Spinal cord (tissue), 10 donors: Measurements from ENCODE around the gene MRPL21. TPM values are rescaled to one million over a fixed set of nuclear protein-coding genes. Genes with fewer than 3 reads are reported as not detected.

Source experiments
- DNase-seq, 6 donors: peaks; one replicate each; pipeline versions ENCODE4 v3.0.0 to v3.0.0-alpha.2; 2013 to 2015; ENCODE audit warnings: low spot score in 6 of 6, low read depth in 4 of 6
- H3K27ac ChIP-seq: one replicate; pipeline ENCODE4 v1.5.1; 2013; ENCODE audit warnings: low read depth, low read length, control low read depth
- H3K27me3 ChIP-seq: one replicate; pipeline ENCODE4 v1.6.1; 2013; ENCODE audit warnings: low read length; ENCODE audit not compliant: control insufficient read depth, insufficient read depth
- H3K36me3 ChIP-seq: one replicate; pipeline ENCODE4 v1.6.1; 2013; ENCODE audit warnings: low read length; ENCODE audit not compliant: control insufficient read depth, insufficient read depth
- H3K4me1 ChIP-seq: one replicate; pipeline ENCODE4 v1.6.1; 2013; ENCODE audit warnings: low read length; ENCODE audit not compliant: control insufficient read depth, insufficient read depth
- H3K4me3 ChIP-seq: one replicate; pipeline ENCODE4 v1.5.1; 2013; ENCODE audit warnings: low read depth, low read length, control low read depth
- H3K9me3 ChIP-seq: one replicate; pipeline ENCODE4 v1.6.1; 2013; ENCODE audit warnings: low read length; ENCODE audit not compliant: control insufficient read depth, insufficient read depth
- WGBS: methylation state at CpG from one replicate; pipeline ENCODE4 v1.1.5; 2013; ENCODE audit warnings: missing lambda C conversion rate; ENCODE audit not compliant: insufficient coverage; 5-methylcytosine and 5-hydroxymethylcytosine counted together
- polyA plus RNA-seq, 2 donors: library from polyadenylated mRNA; unstranded; fragments of 120-200 nt; gene quantifications; one replicate each; pipeline ENCODE4 v1.2.1, GENCODE V29; 2013; ENCODE audit not compliant: insufficient read length in 2 of 2
- total RNA-seq, 2 donors: library from RNA; depleted of rRNA in 1 of 2; stranded (reverse); fragments of 120-200 nt in 1 of 2; fragments of >200 nt in 1 of 2; gene quantifications; one replicate each; pipeline versions ENCODE4 v1.2.3 to v1.2.4, GENCODE V29; 2013 to 2014
- donor health status: healthy.

MRPL21 gene
- total and polyA plus RNA-seq, 4 donors: 53.5 to 94.9 (median 80.4) TPM

GRCh38 chr11:68942095-68942620 is 38.5 kb upstream of the MRPL21 start:
- Histone ChIP-seq H3K4me3 (no peak overlapping the region), H3K4me1 (peaks cover 15% of the 10 kb centered on the region), H3K27ac (no peak overlapping the region), H3K9me3 (no peaks in the 10 kb centered on the region), H3K27me3 (no peaks in the 10 kb centered on the region), H3K36me3 (peaks cover 51% of the 10 kb centered on the region)
- DNase-seq: no peak
- 80% methylated on average over 6 of the region's 11 CpGs for WGBS

GRCh38 chr11:68941324-68942094 is 37.9 kb upstream of the MRPL21 start:
- no peak for DNase-seq

DNA sequence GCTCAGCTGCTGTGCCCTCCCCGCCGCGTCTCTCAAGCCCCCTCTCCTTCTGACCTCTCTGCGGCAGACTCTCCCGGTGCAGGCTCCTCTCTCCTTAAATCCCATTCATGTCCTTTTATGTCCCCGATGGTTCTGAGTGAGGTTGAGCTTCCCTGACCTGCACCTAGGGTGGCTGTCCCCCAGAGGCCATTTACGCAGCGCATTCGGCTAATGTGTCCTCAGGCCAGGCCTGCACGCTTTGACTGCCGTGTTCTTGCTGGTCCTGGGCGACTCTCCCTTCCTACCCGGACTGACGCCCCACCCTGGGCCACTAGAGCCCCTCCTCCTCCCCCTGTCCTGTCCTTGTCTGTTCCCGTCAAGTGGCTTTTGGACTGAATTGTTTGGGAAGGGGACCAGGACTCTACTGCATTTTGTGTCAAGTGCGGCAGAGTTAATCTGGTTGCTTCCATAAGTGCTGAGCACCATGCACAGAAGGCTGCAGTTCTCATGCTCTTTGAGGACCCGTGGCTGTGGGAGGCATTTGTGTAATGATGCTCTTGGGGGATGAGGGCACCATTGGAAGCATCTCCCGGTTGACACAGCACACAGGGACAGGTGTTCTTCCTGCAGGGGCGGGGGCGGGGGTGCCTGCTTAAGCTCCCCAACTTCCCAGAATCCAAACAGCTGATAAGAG is 37.2 kb upstream of the MRPL21 start:
- Histone ChIP-seq H3K27me3 (no peaks in the 10 kb centered on the region), H3K36me3 (peaks cover 64% of the 10 kb centered on the region), H3K4me1 (peaks cover 5% of the 10 kb centered on the region), H3K9me3 (no peaks in the 10 kb centered on the region), H3K4me3 (no peak overlapping the region), H3K27ac (no peak overlapping the region)
- no peak for DNase-seq
- WGBS: 93% methylated on average over 12 of the region's 20 CpGs

More at GRCh38 chr11:68941324-68942094, 37.9 kb upstream of the MRPL21 start:
- no peaks in the 10 kb centered on the region for H3K27me3 ChIP-seq
- no peak overlapping the region for H3K27ac ChIP-seq
- peaks cover 9% of the 10 kb centered on the region for H3K4me1 ChIP-seq
- H3K36me3 ChIP-seq: peaks cover 57% of the 10 kb centered on the region
- no peaks in the 10 kb centered on the region for H3K9me3 ChIP-seq
- no peak overlapping the region for H3K4me3 ChIP-seq
- over 99% methylated on average over 13 of the region's 18 CpGs for WGBS

- Histone ChIP-seq H3K27me3 (no peaks in the 10 kb centered on the region), H3K27ac (no peak overlapping the region), H3K9me3 (no peaks in the 10 kb centered on the region)
Measured at GRCh38 chr11:68939583-68940555, 36.2 kb upstream of the MRPL21 start.

DNA sequence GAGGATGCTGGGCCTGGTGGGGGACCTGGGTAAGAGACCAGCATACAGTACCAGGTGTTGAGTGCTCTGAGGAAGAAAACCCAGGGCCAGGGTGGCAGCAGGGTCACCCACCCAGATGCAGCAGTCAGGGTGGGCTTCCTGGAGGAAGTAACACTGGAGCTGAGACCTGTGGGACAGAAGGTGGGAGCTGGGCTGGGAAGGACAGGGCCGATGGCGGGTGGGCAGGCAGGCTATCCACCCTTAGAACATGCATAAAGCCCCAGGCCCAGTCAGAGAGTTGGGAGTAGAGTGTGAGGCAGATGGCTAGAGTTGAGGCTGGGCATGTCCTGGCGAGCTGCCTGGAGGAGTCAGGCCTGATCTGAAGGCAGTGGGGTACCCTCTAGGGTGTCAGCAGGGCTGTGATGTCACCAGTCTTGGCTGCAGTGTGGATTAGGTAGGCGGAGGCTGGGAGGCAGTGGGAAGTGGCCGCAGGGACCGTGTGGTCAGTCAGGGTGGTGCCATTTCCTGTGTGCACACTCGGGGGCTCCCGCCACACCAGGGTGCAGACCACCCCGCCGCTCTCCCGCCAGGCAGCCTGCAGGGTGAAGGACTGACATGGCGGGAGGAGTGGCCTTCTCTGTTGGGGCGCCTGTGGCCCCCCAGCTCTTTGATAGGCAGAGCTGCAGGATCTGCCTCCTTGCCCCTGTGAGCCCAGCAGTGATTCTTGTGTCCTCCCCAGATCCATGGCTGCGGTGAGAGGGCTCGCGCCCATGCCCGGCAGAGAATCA is 35.4 kb upstream of the MRPL21 start:
- no peaks in the 10 kb centered on the region for H3K9me3 ChIP-seq
- H3K27me3 ChIP-seq: no peaks in the 10 kb centered on the region
- DNase-seq: no peak
- WGBS: 90% methylated on average over 17 of the region's 17 CpGs
- no peak overlapping the region for H3K4me3 ChIP-seq
- peaks cover 82% of the 10 kb centered on the region for H3K36me3 ChIP-seq
- H3K4me1 ChIP-seq: peaks cover 5% of the 10 kb centered on the region
- no peak overlapping the region for H3K27ac ChIP-seq

More at GRCh38 chr11:68939583-68940555, 36.2 kb upstream of the MRPL21 start:
- H3K4me3 ChIP-seq: no peak overlapping the region
- peaks cover 73% of the 10 kb centered on the region for H3K36me3 ChIP-seq
- DNase-seq: no peak
- peaks cover 5% of the 10 kb centered on the region for H3K4me1 ChIP-seq
- 83% methylated on average over 26 of the region's 33 CpGs for WGBS

GRCh38 chr11:68938088-68938487 is 34.5 kb upstream of the MRPL21 start:
- no peak for DNase-seq
- H3K27ac ChIP-seq: no peak overlapping the region
- H3K4me3 ChIP-seq: no peak overlapping the region
- H3K9me3 ChIP-seq: no peaks in the 10 kb centered on the region
- no peaks in the 10 kb centered on the region for H3K27me3 ChIP-seq
- WGBS: 96% methylated on average over 12 of the region's 18 CpGs
- peaks cover 91% of the 10 kb centered on the region for H3K36me3 ChIP-seq
- H3K4me1 ChIP-seq: peaks cover 5% of the 10 kb centered on the region

DNA sequence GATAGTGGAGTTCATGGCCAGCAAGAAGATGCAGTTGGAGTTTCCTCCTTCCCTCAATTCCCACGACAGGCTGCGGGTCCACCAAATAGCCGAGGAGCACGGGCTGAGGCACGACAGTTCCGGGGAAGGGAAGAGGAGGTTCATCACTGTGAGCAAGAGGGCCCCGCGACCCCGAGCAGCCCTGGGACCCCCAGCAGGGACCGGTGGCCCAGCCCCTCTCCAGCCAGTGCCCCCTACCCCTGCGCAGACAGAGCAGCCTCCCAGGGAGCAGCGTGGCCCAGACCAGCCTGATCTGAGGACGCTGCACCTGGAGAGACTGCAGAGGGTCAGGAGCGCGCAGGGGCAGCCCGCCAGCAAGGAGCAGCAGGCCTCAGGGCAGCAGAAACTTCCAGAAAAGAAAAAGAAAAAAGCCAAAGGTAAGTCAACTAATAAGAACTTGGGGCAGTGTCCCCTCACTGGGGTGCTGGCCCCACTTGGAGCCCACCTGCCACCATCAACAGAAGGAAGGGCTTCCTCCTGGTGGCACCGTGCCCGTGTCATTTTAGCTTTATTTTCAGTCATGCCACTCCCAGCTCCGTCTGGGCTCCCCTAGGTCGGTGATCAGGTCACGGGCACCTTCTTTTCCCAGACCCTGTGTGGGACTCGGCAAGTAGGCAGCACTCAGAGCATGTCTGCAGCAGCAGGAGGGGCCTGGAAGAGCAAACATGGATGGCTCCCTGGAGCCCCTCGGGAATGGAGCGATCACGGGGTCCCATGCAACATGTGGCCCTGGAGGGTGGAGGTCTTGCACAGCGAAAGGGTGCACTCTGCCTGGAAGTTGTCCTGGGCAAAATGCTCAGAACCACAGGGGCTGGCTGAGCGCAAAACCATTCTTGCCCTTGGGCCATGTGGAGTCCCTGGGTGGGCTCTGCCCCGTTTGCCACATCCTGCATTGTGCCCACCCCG is 33.3 kb upstream of the MRPL21 start:
- 95% methylated on average over 24 of the region's 29 CpGs for WGBS
- DNase-seq: no peak
- Histone ChIP-seq H3K36me3 (peaks cover 100% of the 10 kb centered on the region), H3K27ac (no peak overlapping the region), H3K9me3 (no peaks in the 10 kb centered on the region), H3K4me1 (no peaks in the 10 kb centered on the region), H3K4me3 (no peak overlapping the region), H3K27me3 (no peaks in the 10 kb centered on the region)

DNA sequence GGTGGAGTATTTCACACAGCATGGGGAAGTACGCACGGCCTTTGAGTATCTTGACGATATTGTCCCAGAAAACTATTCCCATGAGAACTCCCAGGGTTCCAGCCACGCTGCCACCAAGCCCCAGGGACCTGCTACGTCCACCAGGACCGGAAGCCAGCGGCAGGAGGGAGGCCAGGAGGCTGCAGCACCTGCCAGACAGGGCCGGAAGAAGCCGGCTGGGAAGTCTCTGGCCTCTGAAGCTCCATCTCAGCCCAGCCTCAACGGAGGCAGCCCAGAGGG is 32.7 kb upstream of the MRPL21 start:
- no peak for DNase-seq
- Histone ChIP-seq H3K27me3 (no peaks in the 10 kb centered on the region), H3K27ac (no peak overlapping the region), H3K36me3 (peaks cover 97% of the 10 kb centered on the region), H3K4me3 (no peak overlapping the region), H3K9me3 (no peaks in the 10 kb centered on the region), H3K4me1 (no peaks in the 10 kb centered on the region)
- WGBS: 99% methylated on average over 10 of the region's 10 CpGs
